D721Med (cell line): ENCODE results near the gene ZSWIM8.

Source experiments
- DNase-seq: peaks from one replicate; pipeline ENCODE4 v3.0.0; 2011; ENCODE audit warnings: low spot score; ENCODE audit not compliant: insufficient read length
- FAIRE-seq: peaks from 2 replicates; lab custom pipeline; 2011; peaks lifted over from hg19 to GRCh38; lab: Jason Lieb, UNC
- CTCF ChIP-seq: IDR thresholded peaks from 2 replicates; pipeline ENCODE4 v1.5.1; 2012; ENCODE audit warnings: mild to moderate bottlenecking, control low read depth; ENCODE audit not compliant: insufficient read depth; ENCODE audit errors: missing control alignments

ZSWIM8 gene

GRCh38 chr10:73750819-73751218 is 34.6 kb upstream of the ZSWIM8 start:
- TF ChIP-seq CTCF, result no peak
- DNase-seq (no peak), FAIRE-seq (no peak)

GRCh38 chr10:73756183-73756582 is 29.2 kb upstream of the ZSWIM8 start:
- TF ChIP-seq CTCF, result no peak
- DNase-seq, result no peak
- no peak for FAIRE-seq

- DNase-seq, result no peak
- no peak for FAIRE-seq
- TF ChIP-seq CTCF, result no peak
These were observed 26.5 kb upstream of the ZSWIM8 start for GRCh38 chr10:73758704-73759511.

- no peak for FAIRE-seq
- no peak for TF ChIP-seq CTCF
These were observed 25.8 kb upstream of the ZSWIM8 start for GRCh38 chr10:73759512-73760115.

GRCh38 chr10:73761781-73762180 is 23.6 kb upstream of the ZSWIM8 start:
- no peak for TF ChIP-seq CTCF
- DNase-seq, result no peak
- no peak for FAIRE-seq

More at GRCh38 chr10:73759512-73760115, 25.8 kb upstream of the ZSWIM8 start:
- DNase-seq, result no peak

GRCh38 chr10:73762915-73763314 is 22.5 kb upstream of the ZSWIM8 start:
- no peak for TF ChIP-seq CTCF
- DNase-seq (no peak), FAIRE-seq (no peak)

- no peak for FAIRE-seq
- TF ChIP-seq CTCF, result no peak
- no peak for DNase-seq
These were observed 22.1 kb upstream of the ZSWIM8 start for GRCh38 chr10:73763343-73763742.
